HG03575 (cell line): ENCODE results near the gene MCFD2.

Experiments
- ATAC-seq: cut with Tn5 transposase; IDR thresholded peaks from one replicate; pipeline ENCODE4 v1.9.1; 2021; ENCODE audit not compliant: unreplicated experiment, insufficient number of reproducible peaks, low FRiP score; ENCODE audit errors: extremely low read depth

The MCFD2 gene

GRCh38 chr2:46857871-46858701, 57.5 kb downstream of the MCFD2 start:
- no peak for ATAC-seq

- no peak for ATAC-seq
These were observed 59.3 kb downstream of the MCFD2 start for GRCh38 chr2:46856336-46856735.

- ATAC-seq = no peak
These were observed 59.8 kb downstream of the MCFD2 start for GRCh38 chr2:46855805-46856204.

GRCh38 chr2:46854260-46854659, 61.3 kb downstream of the MCFD2 start:
- no peak for ATAC-seq

GRCh38 chr2:46852598-46852997, 63.0 kb downstream of the MCFD2 start:
- ATAC-seq = no peak

GRCh38 chr2:46852124-46852523, 63.5 kb downstream of the MCFD2 start:
- no peak for ATAC-seq
